Right renal cortex interstitium (tissue), 3 donors: ENCODE measurements around the gene FMC1. TPM values are rescaled to one million over a fixed set of nuclear protein-coding genes. Genes with fewer than 3 reads are reported as not detected.

Experiments
- DNase-seq, 3 donors: peaks; one replicate each; pipeline ENCODE4 v3.0.0-alpha.2; 2013; ENCODE audit warnings: low read depth in 3 of 3, low spot score in 2 of 3
- polyA plus RNA-seq, 3 donors: library from polyadenylated mRNA; unstranded; fragments of 120-200 nt; gene quantifications; one replicate each; pipeline ENCODE4 v1.2.1, GENCODE V29; 2013; ENCODE audit not compliant: insufficient read length in 3 of 3

Gene FMC1
- polyA plus RNA-seq, 3 donors, result 20.9 to 25.0 (median 22.9) TPM

DNA sequence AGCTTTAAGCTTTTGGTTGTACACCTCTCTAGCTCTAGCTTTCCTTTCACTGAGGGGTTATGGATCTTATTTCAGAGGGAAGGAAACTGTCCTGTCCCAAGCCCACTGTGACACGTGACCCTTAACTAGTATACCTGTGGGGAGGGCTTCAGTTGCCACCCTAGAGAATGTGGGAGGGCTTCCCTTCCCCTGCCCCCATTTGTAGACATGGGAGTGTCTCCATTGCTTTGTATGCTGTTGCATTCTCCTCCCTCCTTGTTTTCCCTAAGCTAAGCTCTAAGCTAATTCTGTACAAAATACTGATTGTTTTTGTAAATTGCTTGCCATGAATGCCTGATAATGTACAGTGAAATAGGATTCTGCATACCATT is 29.8 kb downstream of the FMC1 start:
- no peak for DNase-seq

DNA sequence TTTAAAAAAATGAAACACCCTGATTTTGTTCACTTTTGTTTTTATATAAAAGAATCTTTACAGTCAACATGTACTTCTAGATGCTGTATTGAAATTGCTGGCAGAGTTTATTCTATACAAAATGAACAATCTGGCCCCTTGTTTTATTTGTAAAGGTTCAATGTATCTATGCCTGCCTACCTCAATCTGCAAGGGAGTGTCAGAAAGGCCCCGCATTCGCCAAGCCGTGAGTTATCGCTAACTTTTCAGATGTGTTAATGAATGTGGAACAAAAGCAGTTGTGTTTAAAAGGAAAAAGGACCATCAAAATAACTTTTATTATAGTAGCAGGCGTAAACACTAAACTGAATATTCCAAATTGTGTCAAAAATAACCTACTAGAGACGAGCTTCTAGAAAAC is 33.1 kb downstream of the FMC1 start:
- no peak for DNase-seq

DNA sequence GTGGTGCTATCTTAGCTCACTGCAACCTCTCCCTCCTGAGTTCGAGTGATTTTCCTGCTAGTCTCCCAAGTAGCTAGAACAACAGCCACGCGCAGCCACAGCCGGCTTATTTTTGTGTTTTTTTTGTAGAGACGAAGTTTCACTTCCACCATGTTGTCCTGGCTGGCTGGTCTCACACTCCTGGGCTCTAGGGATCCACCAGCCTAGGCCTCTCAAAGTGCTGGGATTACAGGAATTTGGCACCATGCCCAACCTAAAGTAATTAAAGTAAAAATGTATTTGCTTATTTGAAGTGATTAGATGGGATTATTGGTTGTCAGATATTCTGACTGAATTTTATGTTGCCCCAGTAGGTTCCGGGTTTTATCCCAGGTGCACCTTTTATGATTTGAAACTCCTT is 41.3 kb downstream of the FMC1 start:
- no peak for DNase-seq

GRCh38 chr7:139384611-139385010 is 43.5 kb downstream of the FMC1 start:
- DNase-seq, result no peak

- no peak for DNase-seq
These were observed 46.5 kb downstream of the FMC1 start for GRCh38 chr7:139387594-139387993.

- DNase-seq, result no peak
These were observed 48.0 kb downstream of the FMC1 start for GRCh38 chr7:139389091-139389490.

GRCh38 chr7:139389774-139390173 is 48.6 kb downstream of the FMC1 start:
- no peak for DNase-seq

- no peak for DNase-seq
These were observed 52.6 kb downstream of the FMC1 start for GRCh38 chr7:139393621-139394211.

DNA sequence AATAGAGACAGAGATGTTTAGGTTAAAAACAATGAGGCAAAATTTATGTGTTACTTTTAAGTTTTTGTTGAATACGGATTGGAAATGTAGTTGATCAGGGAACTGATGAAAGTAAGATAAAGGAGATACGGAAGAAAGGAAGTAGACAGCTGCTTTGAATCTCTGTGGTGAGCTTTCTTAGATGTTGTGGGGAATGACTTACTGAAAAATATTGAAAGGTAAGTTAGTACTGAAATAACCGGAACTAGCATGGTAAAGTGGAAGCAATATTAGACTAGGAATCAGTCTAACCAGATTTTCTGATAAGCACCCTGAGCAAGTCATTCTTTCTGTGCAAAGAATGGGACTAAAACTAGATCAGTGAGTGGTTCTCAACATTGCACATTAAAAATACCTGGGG is 53.4 kb downstream of the FMC1 start:
- DNase-seq, result no peak

Other genes starting within 250 kb of the FMC1 start
- gene ZC3HAV1, start 231.6 kb upstream of the FMC1 start, polyA plus RNA-seq, result 10 to 100 TPM; 19.1 to 21.7 (median 19.1) TPM
- gene UBN2, start 110.1 kb upstream of the FMC1 start, polyA plus RNA-seq, result 10 to 100 TPM; 11.9 to 12.4 (median 11.9) TPM
- 100 to 1,000 TPM; 116 to 139 (median 124) TPM for gene LUC7L2, start 18.6 kb downstream of the FMC1 start, polyA plus RNA-seq
- 1 to 10 TPM in 2 of 3 donors, under 1 TPM in 1; 0.80 to 1.4 (median 1.0) TPM for gene KLRG2, start 142.3 kb downstream of the FMC1 start, polyA plus RNA-seq
- gene CLEC2L, start 182.3 kb downstream of the FMC1 start, polyA plus RNA-seq, result 1 to 10 TPM in 1 of 3 donors, under 1 TPM in 2; 0.69 to 1.2 (median 0.82) TPM